ENCODE measurements around the gene EPHB2.
"Not testable (repeated sequence)": the region's sequence is repeated elsewhere in the genome, so short reads cannot be mapped to it uniquely, and the experiment has no call there.

The EPHB2 gene

DNA sequence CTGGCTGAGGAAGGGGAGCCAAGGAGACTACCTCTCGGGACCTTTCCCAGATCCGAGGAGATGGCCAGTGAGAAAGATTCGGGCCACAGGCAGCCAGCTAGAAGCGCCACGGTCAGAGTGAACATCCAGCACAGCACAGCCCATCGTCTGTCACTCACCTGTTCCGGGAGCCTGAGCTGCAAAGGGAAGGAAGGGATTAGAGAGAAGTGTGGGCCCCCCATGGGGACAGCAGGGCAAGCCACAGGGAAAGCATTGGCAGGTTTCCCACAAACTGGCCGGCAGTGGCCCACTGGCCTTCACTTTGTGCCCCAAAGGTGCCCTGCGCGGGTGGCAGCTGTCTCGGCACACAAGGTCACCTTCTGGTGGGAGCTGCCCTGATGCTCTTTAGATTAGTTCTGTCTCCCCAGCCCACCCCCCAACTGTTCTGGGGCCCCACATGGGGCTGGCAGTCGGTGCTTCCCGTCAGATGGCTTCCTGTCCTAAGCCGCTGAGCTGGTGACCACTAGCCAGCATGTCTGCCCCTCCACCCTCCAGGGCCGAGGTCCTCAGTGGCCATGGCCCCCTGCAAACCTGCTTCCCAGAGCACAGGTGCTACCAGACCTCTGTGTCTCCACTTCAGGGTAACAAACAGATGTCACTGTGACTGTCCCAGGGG, 205.3 kb downstream of the EPHB2 start:
- no peak for DNase-seq (ENCODE audit: low read depth in 2 of 2)

GRCh38 chr1:22916471-22916820, 205.8 kb downstream of the EPHB2 start:
- DNase-seq (ENCODE audit: low read depth in 2 of 2) = no peak

- DNase-seq (ENCODE audit: low read depth in 2 of 2) = no peak
Measured at GRCh38 chr1:22917989-22918388, 207.3 kb downstream of the EPHB2 start.

DNA sequence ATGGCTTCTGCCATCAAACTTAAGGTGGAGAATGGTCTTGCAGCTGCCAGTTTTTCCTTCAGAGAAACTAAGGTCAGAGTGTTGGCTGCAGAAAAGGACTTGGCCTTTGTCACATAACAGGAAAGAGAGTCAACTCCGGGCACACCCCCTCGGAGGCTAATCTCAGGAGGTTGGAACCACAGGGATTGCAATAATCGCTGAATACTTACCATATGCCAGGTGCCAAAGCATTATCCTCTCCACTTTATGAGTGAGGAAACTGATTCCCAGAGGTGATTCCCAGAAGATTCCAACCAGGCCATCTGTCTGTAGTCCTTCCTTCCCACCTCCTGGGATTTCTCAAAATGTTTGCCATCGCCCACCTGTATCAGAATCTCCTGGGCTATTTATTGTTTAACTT, 208.0 kb downstream of the EPHB2 start:
- DNase-seq (ENCODE audit: low read depth in 2 of 2) = no peak

GRCh38 chr1:22919341-22920025, 208.8 kb downstream of the EPHB2 start:
- no peak for DNase-seq (ENCODE audit: low read depth in 2 of 2)

DNA sequence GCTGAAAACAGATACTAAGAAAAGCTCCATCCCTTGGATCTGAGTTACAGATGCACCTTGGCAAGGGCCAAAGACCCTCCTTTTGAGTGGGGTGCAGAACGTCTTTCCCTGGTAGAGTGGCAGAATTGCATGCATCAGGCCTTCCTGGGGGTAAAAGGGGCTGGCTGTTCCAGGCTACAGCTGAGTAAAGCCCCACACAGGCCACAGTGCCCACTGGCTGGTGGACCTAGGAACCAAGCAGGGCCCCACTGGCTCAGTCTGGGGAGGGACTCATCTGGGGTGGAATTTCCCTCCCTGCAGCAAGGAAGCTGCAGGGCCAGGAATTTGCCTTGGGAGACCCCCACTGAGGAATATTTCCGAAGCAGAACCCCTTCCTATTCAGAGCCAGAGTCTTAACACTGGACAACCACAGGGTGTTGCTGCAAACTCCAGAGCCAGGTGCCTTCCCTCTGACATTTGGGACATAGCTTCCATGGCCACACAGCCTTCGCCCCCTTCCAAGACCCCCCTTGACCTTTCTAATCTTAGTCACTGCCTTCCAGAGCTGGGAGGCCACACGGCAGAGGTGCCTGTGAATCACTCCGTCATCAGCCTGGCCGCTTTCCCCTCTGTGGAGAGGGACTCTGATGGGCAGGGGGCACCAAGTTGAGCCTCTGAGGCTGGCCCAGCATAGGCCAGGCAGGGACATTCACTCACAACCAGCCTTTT, 209.5 kb downstream of the EPHB2 start:
- no peak for DNase-seq (ENCODE audit: low read depth in 2 of 2)

DNA sequence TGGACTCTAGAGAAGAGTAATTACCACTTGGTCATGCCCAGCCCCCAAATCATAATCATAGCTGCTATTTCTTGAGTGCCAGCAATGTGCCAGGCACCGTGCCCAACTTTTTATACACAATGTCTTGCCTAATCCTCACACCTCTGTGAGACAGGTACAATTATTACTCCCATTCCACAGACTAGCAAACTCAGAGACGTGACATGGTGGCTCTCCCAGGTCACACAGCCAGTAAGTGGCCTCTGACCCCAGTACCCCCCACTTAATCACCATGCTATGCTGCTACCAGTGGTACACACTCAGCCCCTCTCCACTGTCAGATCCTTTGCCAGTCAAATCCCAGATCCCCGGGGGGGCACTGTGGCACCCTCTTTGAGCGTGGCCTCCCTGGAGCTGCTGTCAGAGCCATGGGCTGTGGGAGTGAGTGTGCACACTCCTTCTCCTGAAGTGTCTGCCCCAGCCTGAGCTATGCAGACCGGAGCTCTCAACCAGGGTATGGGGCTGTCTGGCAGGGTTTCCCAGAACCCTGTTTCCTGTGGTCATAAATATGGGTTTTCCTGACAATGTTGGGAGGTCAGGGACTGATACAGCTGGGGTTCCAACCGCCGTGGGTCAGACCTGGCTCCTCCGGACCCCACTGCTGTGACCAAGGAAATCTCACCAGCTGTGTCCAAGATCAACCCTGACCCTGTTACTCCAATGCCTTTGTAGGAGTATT, 210.3 kb downstream of the EPHB2 start:
- DNase-seq (ENCODE audit: low read depth in 2 of 2) = no peak

DNA sequence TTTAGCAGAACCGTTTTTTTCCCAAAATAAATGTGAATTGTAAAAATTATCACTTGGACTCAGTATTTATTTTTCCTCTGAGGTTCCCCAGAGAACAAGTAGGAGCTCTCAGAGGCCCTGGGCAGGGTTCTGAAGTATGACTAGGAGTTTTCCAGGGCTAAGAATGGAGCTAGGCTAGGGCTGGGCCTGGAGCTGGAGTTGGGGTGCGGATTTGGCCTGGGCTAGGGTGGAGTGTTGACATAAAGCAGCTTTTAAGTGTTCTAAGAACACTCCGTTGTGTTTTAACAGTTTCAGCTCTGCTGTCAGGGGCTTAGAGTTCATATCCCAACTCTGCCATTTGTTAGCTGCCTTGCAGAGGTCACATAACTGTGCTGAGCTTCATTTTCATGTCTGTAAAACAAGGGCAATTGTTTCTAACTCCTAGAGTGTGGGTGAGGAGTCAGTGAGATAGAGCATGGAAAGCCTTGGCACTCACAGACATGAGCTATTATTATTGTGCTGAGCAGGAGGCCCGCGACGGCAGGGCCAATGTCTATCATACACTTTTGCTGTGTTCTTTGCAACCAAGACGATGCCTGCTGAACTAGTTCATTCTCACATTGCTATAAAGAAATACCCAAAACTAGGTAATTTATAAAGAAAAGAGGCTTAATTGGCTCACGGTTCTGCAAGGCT, 210.9 kb downstream of the EPHB2 start:
- no peak for DNase-seq (ENCODE audit: low read depth in 2 of 2)

DNA sequence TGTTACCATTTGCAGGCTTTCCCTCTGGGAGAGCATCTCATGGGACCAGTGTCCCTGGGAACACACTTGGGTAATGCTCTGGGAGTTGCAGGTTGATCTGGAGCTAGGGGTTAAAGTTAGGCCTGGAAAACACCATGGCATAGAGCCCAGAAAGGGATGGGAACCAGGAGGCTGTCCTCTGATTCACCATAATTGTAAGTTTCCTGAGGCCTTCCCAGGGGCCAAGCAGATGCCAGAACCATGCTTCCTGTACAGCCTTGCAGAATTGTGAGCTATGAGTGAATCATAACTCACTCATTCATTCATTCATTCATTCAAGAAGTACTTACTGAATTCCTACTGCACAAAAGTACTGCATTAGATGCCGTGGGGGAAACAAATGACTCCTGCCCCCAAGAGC, 212.0 kb downstream of the EPHB2 start:
- DNase-seq (ENCODE audit: low read depth in 2 of 2) = no peak

DNA sequence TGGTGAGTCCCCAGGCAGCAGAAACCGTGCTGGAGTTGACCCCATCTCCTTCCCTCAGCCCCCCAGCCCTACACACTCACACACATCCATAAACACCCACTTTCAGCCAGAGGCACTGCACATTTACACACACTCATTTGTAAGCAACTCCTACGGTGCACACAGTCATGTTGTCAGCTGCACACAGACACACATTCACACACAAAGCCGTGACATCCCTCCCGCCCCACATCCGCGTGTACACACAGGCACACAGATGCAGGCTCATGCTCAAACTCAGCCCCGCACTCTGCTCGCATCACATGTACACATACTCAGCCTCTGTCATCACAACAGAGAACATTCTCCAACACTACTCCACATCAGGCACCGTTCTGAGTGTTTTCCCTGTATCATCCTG, 214.5 kb downstream of the EPHB2 start:
- no peak for DNase-seq (ENCODE audit: low read depth in 2 of 2)

GRCh38 chr1:22930240-22930912, 219.7 kb downstream of the EPHB2 start:
- DNase-seq (ENCODE audit: low read depth in 2 of 2) = no peak

GRCh38 chr1:22932803-22933470, 222.3 kb downstream of the EPHB2 start:
- DNase-seq (ENCODE audit: low read depth in 2 of 2) = no peak

DNA sequence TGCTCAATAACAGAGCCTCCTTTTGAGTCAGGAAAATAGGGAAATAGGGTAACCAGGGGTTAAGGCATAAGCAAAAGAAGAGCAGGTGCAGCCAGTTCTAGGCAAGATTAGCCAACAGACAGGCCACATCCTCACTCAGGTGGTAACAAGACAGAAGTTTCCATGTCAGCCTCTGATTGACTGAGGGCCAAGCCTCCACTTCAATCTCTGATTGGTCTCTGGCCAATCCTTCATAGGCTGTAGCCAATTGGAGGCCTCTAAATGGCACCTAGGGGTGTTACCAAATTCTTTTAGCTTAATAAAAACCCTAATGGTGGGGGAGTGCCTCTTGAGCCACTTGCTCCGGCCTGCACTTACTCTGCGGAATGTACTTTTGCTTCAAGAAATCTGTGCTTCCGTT, 224.8 kb downstream of the EPHB2 start:
- DNase-seq (ENCODE audit: low read depth in 2 of 2) = no peak

- DNase-seq (ENCODE audit: low read depth in 2 of 2) = no peak
Measured at GRCh38 chr1:22936681-22937080, 226.0 kb downstream of the EPHB2 start.

DNA sequence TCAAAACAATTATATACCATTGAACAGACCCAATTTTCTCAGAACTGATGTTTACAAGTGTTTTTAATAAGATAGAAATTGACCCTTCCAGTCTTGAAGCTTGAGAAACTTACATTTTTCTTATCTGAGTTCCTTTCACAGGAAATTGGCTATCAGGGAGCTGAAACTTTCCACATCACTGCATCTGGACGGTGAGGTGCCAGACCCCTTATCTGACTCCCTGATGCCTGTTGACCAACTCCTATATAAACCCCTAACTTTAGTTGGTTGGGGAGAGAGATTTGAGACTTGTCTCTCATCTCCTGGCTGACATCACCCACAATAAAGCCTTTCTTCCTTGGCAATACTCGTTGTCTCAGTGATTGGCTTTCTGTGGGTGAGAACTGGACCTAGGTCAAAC, 230.6 kb downstream of the EPHB2 start:
- DNase-seq (ENCODE audit: low read depth in 2 of 2) = no peak

DNA sequence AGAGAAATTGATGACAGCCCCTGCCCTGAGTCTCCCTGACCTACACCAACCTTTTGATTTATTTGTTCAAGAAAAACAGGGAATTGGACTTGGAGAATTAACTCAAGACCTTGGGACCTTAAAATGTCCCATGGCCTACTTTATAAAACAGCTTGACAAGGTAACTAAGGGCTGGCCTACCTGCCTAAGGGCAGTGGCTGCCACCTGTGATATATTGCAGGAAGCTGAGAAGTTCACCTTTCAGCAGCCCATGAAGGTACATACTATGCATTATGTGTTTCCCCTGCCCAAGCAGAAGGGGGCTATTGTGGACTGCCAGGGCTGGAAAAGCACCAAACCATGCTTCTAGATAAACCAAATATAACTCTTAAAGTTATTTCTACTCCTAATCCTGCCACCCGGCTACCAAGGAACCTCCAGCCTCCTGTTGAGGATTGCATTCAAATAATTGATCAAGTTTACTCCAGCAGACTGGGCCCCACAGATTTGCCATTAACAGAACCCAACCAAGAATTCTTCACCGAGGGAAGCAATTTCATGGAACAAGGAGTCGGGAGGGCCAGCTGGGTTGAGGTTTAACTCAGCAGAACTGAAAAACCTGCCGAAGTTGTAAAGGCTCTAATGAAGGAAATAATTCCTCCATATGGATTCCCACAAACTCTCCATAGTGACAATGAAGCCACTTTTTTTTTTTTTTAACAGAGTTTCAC, 233.9 kb downstream of the EPHB2 start:
- DNase-seq (ENCODE audit: low read depth in 2 of 2) = no peak

- not testable (repeated sequence) for DNase-seq (ENCODE audit: low read depth in 2 of 2)
Measured at GRCh38 chr1:22945171-22945570, 234.5 kb downstream of the EPHB2 start.

- DNase-seq (ENCODE audit: low read depth in 2 of 2) = no peak
Measured at GRCh38 chr1:22949822-22950331, 239.2 kb downstream of the EPHB2 start.

- DNase-seq (ENCODE audit: low read depth in 2 of 2) = no peak
Measured at GRCh38 chr1:22951796-22952195, 241.2 kb downstream of the EPHB2 start.

GRCh38 chr1:22952694-22953056, 242.0 kb downstream of the EPHB2 start:
- DNase-seq (ENCODE audit: low read depth in 2 of 2) = no peak
